Measurements from ENCODE around the gene IFITM10. TPM values are rescaled to one million over a fixed set of nuclear protein-coding genes. Genes with fewer than 3 reads are reported as not detected.

The IFITM10 gene
- total and polyA plus RNA-seq, 2 donors from 2014 or later = 2.3 to 6.4 TPM

GRCh38 chr11:1696608-1697570 is 53.5 kb downstream of the IFITM10 start, which contains the start of gene KRTAP5-6:
Gene KRTAP5-6, plus strand, starts transcription at chr11:1697195. Its CDS starts 51 bp downstream, at chr11:1697246.
- no peaks in the 10 kb centered on the region for H3K27me3 ChIP-seq (ENCODE audit: control insufficient read depth, insufficient read depth, low read length)
- peak in 1 of 5 donors; percentile 11 for DNase-seq
- peak within 1 kb of the TSS in 1 of 2 donors; percentile 5 for H3K27ac ChIP-seq (ENCODE audit: low read depth in 2 of 2, low read length in 2 of 2)
- H3K9me3 ChIP-seq (ENCODE audit: control insufficient read depth in 2 of 3, insufficient read depth in 1 of 3, low read length in 3 of 3) = no peaks in the 10 kb centered on the region
- FAIRE-seq = no peak
- H3K4me1 ChIP-seq (ENCODE audit: control insufficient read depth in 2 of 3, insufficient read depth in 2 of 3, low read depth in 1 of 3, low read length in 3 of 3) = peaks cover 0 to 7% (median 4%) of the 10 kb centered on the region in 3 donors
- intact Hi-C loops (cut with DNase I) = loop anchor here (5.0 kb wide), 1 partner anchor 455 kb away; no protein-coding TSS in a partner anchor
- H3K9ac ChIP-seq (ENCODE audit: low read length in 3 of 3) = no peak within 1 kb of the TSS
- no peaks in the 10 kb centered on the region for H3K36me3 ChIP-seq (ENCODE audit: control insufficient read depth in 2 of 3, insufficient read depth in 3 of 3, low read length in 3 of 3)
- no peak within 1 kb of the TSS for H3K4me3 ChIP-seq (ENCODE audit: low read length in 3 of 3)
- TF ChIP-seq CTCF (IDR thresholded peaks at IDR 0.05; ENCODE audit: borderline replicate concordance, extremely low read depth, insufficient read depth) = no peak

- peaks cover 0 to 7% (median 4%) of the 10 kb centered on the region in 3 donors for H3K4me1 ChIP-seq (ENCODE audit: control insufficient read depth in 2 of 3, insufficient read depth in 2 of 3, low read depth in 1 of 3, low read length in 3 of 3)
- intact Hi-C loops (cut with DNase I) = loop anchor here (5.0 kb wide), 1 partner anchor 457 kb away; no protein-coding TSS in a partner anchor
- H3K27me3 ChIP-seq (ENCODE audit: control insufficient read depth, insufficient read depth, low read length) = no peaks in the 10 kb centered on the region
- H3K27ac ChIP-seq (ENCODE audit: low read depth in 2 of 2, low read length in 2 of 2) = no peak overlapping the region
- no peaks in the 10 kb centered on the region for H3K9me3 ChIP-seq (ENCODE audit: control insufficient read depth in 2 of 3, insufficient read depth in 1 of 3, low read length in 3 of 3)
- H3K4me3 ChIP-seq (ENCODE audit: low read length in 3 of 3) = no peak overlapping the region
- TF ChIP-seq CTCF (IDR thresholded peaks at IDR 0.05; ENCODE audit: borderline replicate concordance, extremely low read depth, insufficient read depth) = no peak
- DNase-seq (peak in 1 of 5 donors; percentile 23), FAIRE-seq (no peak)
- no peak overlapping the region for H3K9ac ChIP-seq (ENCODE audit: low read length in 3 of 3)
- no peaks in the 10 kb centered on the region for H3K36me3 ChIP-seq (ENCODE audit: control insufficient read depth in 2 of 3, insufficient read depth in 3 of 3, low read length in 3 of 3)
Measured at GRCh38 chr11:1695548-1696108, 54.8 kb downstream of the IFITM10 start.

- Histone ChIP-seq H3K9me3 (ENCODE audit: control insufficient read depth in 2 of 3, insufficient read depth in 1 of 3, low read length in 3 of 3) (no peaks in the 10 kb centered on the region), H3K27ac (ENCODE audit: low read depth in 2 of 2, low read length in 2 of 2) (no peak overlapping the region), H3K36me3 (ENCODE audit: control insufficient read depth in 2 of 3, insufficient read depth in 3 of 3, low read length in 3 of 3) (no peaks in the 10 kb centered on the region), H3K4me3 (ENCODE audit: low read length in 3 of 3) (no peak overlapping the region), H3K9ac (ENCODE audit: low read length in 3 of 3) (no peak overlapping the region), H3K4me1 (ENCODE audit: control insufficient read depth in 2 of 3, insufficient read depth in 2 of 3, low read depth in 1 of 3, low read length in 3 of 3) (peaks cover 0 to 7% (median 4%) of the 10 kb centered on the region in 3 donors), H3K27me3 (ENCODE audit: control insufficient read depth, insufficient read depth, low read length) (no peaks in the 10 kb centered on the region)
- intact Hi-C loops (cut with DNase I) = loop anchor here (5.0 kb wide), 2 partner anchors 137 to 457 kb away; partner anchors contain the start of gene SYT8
- no peak for TF ChIP-seq CTCF (IDR thresholded peaks at IDR 0.05; ENCODE audit: borderline replicate concordance, extremely low read depth, insufficient read depth)
- DNase-seq (peak in 1 of 5 donors; percentile 48), FAIRE-seq (no peak)
Measured at GRCh38 chr11:1694846-1695547, 55.4 kb downstream of the IFITM10 start.

Measured in kidney (tissue), 14 donors.